Germinal center (tissue), 1 donor: ENCODE data around the gene DPP7.
"Not testable (repeated sequence)": the region's sequence is repeated elsewhere in the genome, so short reads cannot be mapped to it uniquely, and the experiment has no call there.

Source experiments
- DNase-seq: peaks from one replicate; pipeline ENCODE4 v3.0.0; 2012; ENCODE audit warnings: mixed read lengths, low spot score

Gene DPP7

GRCh38 chr9:137147793-137148160, 33.2 kb upstream of the DPP7 start:
- no peak for DNase-seq

GRCh38 chr9:137147091-137147792, 32.7 kb upstream of the DPP7 start:
- no peak for DNase-seq

- no peak for DNase-seq
Observed at GRCh38 chr9:137146527-137146918, 32.0 kb upstream of the DPP7 start.

- DNase-seq, result no peak
Observed at GRCh38 chr9:137145731-137146526, 31.4 kb upstream of the DPP7 start.

- no peak for DNase-seq
Observed at GRCh38 chr9:137143459-137143858, 28.9 kb upstream of the DPP7 start.

GRCh38 chr9:137141976-137142936, 27.7 kb upstream of the DPP7 start:
- DNase-seq, result no peak

GRCh38 chr9:137141050-137141810, 26.7 kb upstream of the DPP7 start:
- no peak for DNase-seq

GRCh38 chr9:137140151-137141012, 25.8 kb upstream of the DPP7 start:
- no peak for DNase-seq

GRCh38 chr9:137139468-137140150, 25.1 kb upstream of the DPP7 start:
- DNase-seq, result no peak

- peak; percentile 55 for DNase-seq
Observed at GRCh38 chr9:137138722-137139467, 24.4 kb upstream of the DPP7 start, which contains the start of gene GRIN1. TSS of gene GRIN1 (plus strand) at chr9:137139154. CDS start at chr9:137139487, 333 bp downstream.

GRCh38 chr9:137138058-137138721, 23.7 kb upstream of the DPP7 start:
- peak; percentile 43 for DNase-seq

- DNase-seq, result no peak
Observed at GRCh38 chr9:137136881-137137607, 22.5 kb upstream of the DPP7 start.

GRCh38 chr9:137136261-137136880, 21.8 kb upstream of the DPP7 start:
- no peak for DNase-seq

- DNase-seq, result not testable (repeated sequence)
Observed at GRCh38 chr9:137135154-137135553, 20.6 kb upstream of the DPP7 start.

GRCh38 chr9:137134191-137134590, 19.7 kb upstream of the DPP7 start:
- DNase-seq, result no peak

- DNase-seq, result no peak
Observed at GRCh38 chr9:137130176-137130755, 15.7 kb upstream of the DPP7 start.
